Measurements from ENCODE around the gene FAIM.
"Not testable (repeated sequence)": the region's sequence is repeated elsewhere in the genome, so short reads cannot be mapped to it uniquely, and the experiment has no call there.

Gene FAIM

GRCh38 chr3:138601661-138602060 lies 6.9 kb upstream of the FAIM start:
- DNase-seq (ENCODE audit: low read depth in 2 of 2) = not testable (repeated sequence)

- DNase-seq (ENCODE audit: low read depth in 2 of 2) = not testable (repeated sequence)
Measured at GRCh38 chr3:138604106-138604595, 4.4 kb upstream of the FAIM start.

- no peak for DNase-seq (ENCODE audit: low read depth in 2 of 2)
Measured at GRCh38 chr3:138609898-138610266, 1.3 kb downstream of the FAIM start.

- no peak for DNase-seq (ENCODE audit: low read depth in 2 of 2)
Measured at GRCh38 chr3:138615462-138615861, 6.9 kb downstream of the FAIM start.

GRCh38 chr3:138620431-138620830 lies 11.9 kb downstream of the FAIM start:
- no peak for DNase-seq (ENCODE audit: low read depth in 2 of 2)

- no peak for DNase-seq (ENCODE audit: low read depth in 2 of 2)
Measured at GRCh38 chr3:138624518-138624917, 15.9 kb downstream of the FAIM start.

- DNase-seq (ENCODE audit: low read depth in 2 of 2) = no peak
Measured at GRCh38 chr3:138625707-138626365, 17.3 kb downstream of the FAIM start.

GRCh38 chr3:138629526-138629925 lies 21.0 kb downstream of the FAIM start:
- DNase-seq (ENCODE audit: low read depth in 2 of 2) = no peak

GRCh38 chr3:138638641-138639040 lies 30.1 kb downstream of the FAIM start:
- DNase-seq (ENCODE audit: low read depth in 2 of 2) = no peak

- no peak for DNase-seq (ENCODE audit: low read depth in 2 of 2)
Measured at GRCh38 chr3:138640537-138640936, 32.0 kb downstream of the FAIM start.

- no peak for DNase-seq (ENCODE audit: low read depth in 2 of 2)
Measured at GRCh38 chr3:138642226-138642926, 33.8 kb downstream of the FAIM start.

GRCh38 chr3:138642927-138643253 lies 34.3 kb downstream of the FAIM start:
- DNase-seq (ENCODE audit: low read depth in 2 of 2) = no peak

- no peak for DNase-seq (ENCODE audit: low read depth in 2 of 2)
Measured at GRCh38 chr3:138646008-138646407, 37.4 kb downstream of the FAIM start.

- DNase-seq (ENCODE audit: low read depth in 2 of 2) = no peak
Measured at GRCh38 chr3:138646513-138646912, 37.9 kb downstream of the FAIM start.

- DNase-seq (ENCODE audit: low read depth in 2 of 2) = no peak
Measured at GRCh38 chr3:138649134-138649533, 40.6 kb downstream of the FAIM start.

- no peak for DNase-seq (ENCODE audit: low read depth in 2 of 2)
Measured at GRCh38 chr3:138653567-138653966, 45.0 kb downstream of the FAIM start.

- DNase-seq (ENCODE audit: low read depth in 2 of 2) = no peak
Measured at GRCh38 chr3:138657508-138657907, 48.9 kb downstream of the FAIM start.

GRCh38 chr3:138668107-138668506 lies 59.5 kb downstream of the FAIM start:
- DNase-seq (ENCODE audit: low read depth in 2 of 2) = no peak

- no peak for DNase-seq (ENCODE audit: low read depth in 2 of 2)
Measured at GRCh38 chr3:138670407-138670806, 61.8 kb downstream of the FAIM start.

GRCh38 chr3:138673641-138674530 lies 65.3 kb downstream of the FAIM start:
- DNase-seq (ENCODE audit: low read depth in 2 of 2) = no peak

GRCh38 chr3:138675393-138675792 lies 66.8 kb downstream of the FAIM start:
- DNase-seq (ENCODE audit: low read depth in 2 of 2) = no peak

- no peak for DNase-seq (ENCODE audit: low read depth in 2 of 2)
Measured at GRCh38 chr3:138678086-138678485, 69.5 kb downstream of the FAIM start.
